Kasumi-1 (cell line): ENCODE data around the gene MAN2C1.

Source experiments
- DNase-seq, 2 experiments: peaks; one replicate each; lab custom pipeline; 2025; lab: John Stamatoyannopoulos, UW

Gene MAN2C1

DNA sequence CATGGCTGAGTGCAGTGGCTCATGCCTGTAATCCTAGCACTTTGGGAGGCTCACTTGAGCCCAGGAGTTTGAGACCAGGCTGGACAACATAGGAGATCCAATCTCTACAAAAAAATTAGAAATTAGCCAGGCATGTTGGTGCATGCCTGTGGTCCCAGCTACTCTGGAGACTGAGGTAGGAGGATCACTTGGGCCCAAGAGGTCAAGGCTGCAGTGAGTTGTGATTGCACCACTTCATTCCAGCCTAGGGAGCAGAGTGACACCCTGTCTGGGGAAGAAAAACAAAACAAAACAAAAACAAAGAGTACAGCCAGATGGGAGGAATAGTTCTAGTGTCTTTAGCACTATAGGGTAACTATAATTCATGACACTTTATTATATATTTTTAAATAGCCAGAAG, 58.7 kb downstream of the MAN2C1 start:
- no peak for DNase-seq

DNA sequence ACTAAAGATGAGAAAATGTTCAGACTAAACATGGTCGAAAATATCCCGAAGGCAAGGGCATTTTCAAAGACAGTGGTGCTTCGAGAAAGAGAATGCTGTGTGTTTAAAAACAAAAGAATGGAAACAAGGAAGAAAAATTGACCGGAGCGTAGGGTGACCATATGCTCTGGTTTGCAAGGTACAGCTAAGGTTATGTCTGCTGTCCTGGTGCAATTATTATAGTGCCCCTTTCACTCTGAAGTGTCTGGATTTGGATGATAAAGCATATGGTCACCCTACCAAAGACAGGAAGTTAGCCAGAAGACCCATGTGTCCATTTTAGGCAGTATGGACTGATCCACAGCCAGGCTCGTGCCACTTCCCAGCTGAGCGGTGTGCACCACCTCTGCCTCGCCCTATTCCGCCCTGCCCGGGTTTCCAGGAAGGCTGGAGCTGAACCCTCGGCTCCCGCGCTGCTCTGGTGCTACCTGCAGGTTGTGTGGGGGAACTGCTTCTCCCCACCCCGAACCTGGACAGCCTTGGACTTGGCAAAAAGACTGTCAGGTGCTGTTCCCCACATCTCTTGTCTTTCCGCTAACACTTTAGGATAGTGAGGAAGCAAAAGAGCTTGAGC, 60.5 kb downstream of the MAN2C1 start:
- DNase-seq = peak; percentile 19 to 40

DNA sequence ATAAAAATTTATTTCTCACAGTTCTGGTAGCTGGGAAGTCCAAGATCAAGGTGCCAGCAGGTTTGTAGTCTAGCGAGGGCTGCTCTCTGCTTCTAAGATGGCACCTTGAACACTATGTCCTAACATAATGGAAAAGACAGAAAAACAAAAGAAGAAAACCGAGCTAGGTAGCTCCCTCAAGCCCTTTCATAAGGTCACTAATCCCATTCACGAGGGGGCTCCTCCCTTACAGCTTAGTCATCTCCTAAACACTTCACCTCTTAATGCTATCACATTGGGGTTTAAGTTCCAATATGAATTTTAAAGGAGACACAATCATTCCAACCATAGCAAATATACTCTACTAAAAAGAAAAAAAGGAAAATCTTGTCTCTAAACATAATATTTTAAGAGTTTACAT, 62.2 kb downstream of the MAN2C1 start:
- DNase-seq = no peak
